GM23338 (cell line): Measurements from ENCODE around the gene KCTD17. TPM values are rescaled to one million over a fixed set of nuclear protein-coding genes. Genes with fewer than 3 reads are reported as not detected.

Experiments
- ATAC-seq: fragments of 200-7000 bp; cut with Tn5 transposase; 3 replicates; pipeline ENCODE4 v1.9.1; 2020
- DNase-seq: peaks from one replicate; pipeline ENCODE4 v3.0.0-alpha.2; 2015; ENCODE audit warnings: low spot score
- H2AFZ ChIP-seq: fragments of 200-600 bp; sonication (generic); 2 replicates; pipeline ENCODE4 v1.8.0; 2016; ENCODE audit warnings: antibody characterized with exemption, mild to moderate bottlenecking, moderate library complexity
- H3F3A ChIP-seq: fragments of 200-600 bp; sonication (generic); replicated peaks from 2 replicates; pipeline ENCODE4 v1.8.0; 2017; ENCODE audit warnings: antibody characterized with exemption, mixed run types, low read depth
- H3K27ac ChIP-seq: fragments of 200-600 bp; sonication (generic); 2 replicates; pipeline ENCODE4 v1.6.1; 2016; ENCODE audit warnings: low read depth
- H3K27me3 ChIP-seq: fragments of 200-600 bp; sonication (generic); 2 replicates; pipeline ENCODE4 v1.8.0; 2016; ENCODE audit warnings: mild to moderate bottlenecking, mixed run types, moderate library complexity; ENCODE audit not compliant: insufficient read depth
- H3K36me3 ChIP-seq: fragments of 200-600 bp; sonication (generic); 2 replicates; pipeline ENCODE4 v1.8.0; 2016; ENCODE audit warnings: mild to moderate bottlenecking; ENCODE audit not compliant: insufficient read depth
- H3K4me1 ChIP-seq: fragments of 200-600 bp; sonication (generic); 2 replicates; pipeline ENCODE4 v1.8.0; 2016; ENCODE audit warnings: mild to moderate bottlenecking, moderate library complexity; ENCODE audit not compliant: insufficient read depth
- H3K4me2 ChIP-seq: fragments of 200-600 bp; sonication (generic); 2 replicates; pipeline ENCODE4 v1.7.1; 2017; ENCODE audit warnings: mixed run types
- H3K4me3 ChIP-seq: fragments of 200-600 bp; sonication (generic); 2 replicates; pipeline ENCODE4 v1.6.1; 2016; ENCODE audit warnings: mixed run types
- H3K79me2 ChIP-seq: fragments of 200-600 bp; sonication (generic); replicated peaks from 2 replicates; pipeline ENCODE4 v1.8.0; 2017; ENCODE audit warnings: mild to moderate bottlenecking; ENCODE audit not compliant: insufficient read depth
- H3K9me2 ChIP-seq: fragments of 200-600 bp; sonication (generic); 2 replicates; pipeline ENCODE4 v1.8.0; 2017; ENCODE audit not compliant: insufficient read depth
- H4K20me1 ChIP-seq: fragments of 200-600 bp; sonication (generic); replicated peaks from 2 replicates; pipeline ENCODE4 v1.8.0; 2017; ENCODE audit warnings: mild to moderate bottlenecking; ENCODE audit not compliant: insufficient read depth
- H3K27ac Mint-ChIP-seq: 2 replicates; pipeline ENCODE4 v1.8.0; 2020; ENCODE audit warnings: inconsistent platforms, mild to moderate bottlenecking, moderate library complexity, mixed read lengths
- H3K27me3 Mint-ChIP-seq: 3 replicates; pipeline ENCODE4 v1.8.0; 2022; ENCODE audit warnings: low read depth, mild to moderate bottlenecking, moderate library complexity, mixed read lengths, inconsistent platforms; ENCODE audit not compliant: insufficient read depth, poor library complexity
- H3K36me3 Mint-ChIP-seq: 3 replicates; pipeline ENCODE4 v1.8.0; 2021; ENCODE audit warnings: low read depth, mild to moderate bottlenecking, inconsistent platforms, moderate library complexity, mixed read lengths
- H3K4me1 Mint-ChIP-seq: 3 replicates; pipeline ENCODE4 v1.8.0; 2020; ENCODE audit warnings: mild to moderate bottlenecking, inconsistent platforms, mixed read lengths
- H3K4me3 Mint-ChIP-seq: 3 replicates; pipeline ENCODE4 v1.8.0; 2021; ENCODE audit warnings: moderate library complexity, mild to moderate bottlenecking, inconsistent platforms, mixed read lengths
- H3K9me3 Mint-ChIP-seq: 3 replicates; pipeline ENCODE4 v1.8.0; 2020; ENCODE audit warnings: moderate library complexity, mild to moderate bottlenecking, inconsistent platforms, mixed read lengths
- CREB1 ChIP-seq: fragments of 250-450 bp; sonication (Bioruptor Pico); IDR thresholded peaks from 2 replicates; pipeline ENCODE4 v1.5.0; 2020; ENCODE audit warnings: low read depth, mild to moderate bottlenecking, moderate library complexity
- EZH2 ChIP-seq: fragments of 200-600 bp; sonication (generic); IDR thresholded peaks from one replicate; pipeline ENCODE4 v1.8.0; 2017; ENCODE audit warnings: antibody characterized with exemption, mild to moderate bottlenecking, low read depth; ENCODE audit not compliant: unreplicated experiment
- NANOG ChIP-seq: IDR thresholded peaks from 2 replicates; pipeline ENCODE4 v1.6.1; 2016; ENCODE audit warnings: antibody characterized with exemption, borderline replicate concordance
- STAT1 ChIP-seq: IDR thresholded peaks from one replicate; pipeline ENCODE4 v1.6.1; 2016; ENCODE audit warnings: antibody characterized with exemption; ENCODE audit not compliant: unreplicated experiment
- ZNF331 ChIP-seq: fragments of 250-450 bp; sonication (Bioruptor Pico); IDR thresholded peaks from 2 replicates; pipeline ENCODE4 v1.5.0; 2020; ENCODE audit warnings: low read depth, mild to moderate bottlenecking, moderate library complexity
- polyA plus RNA-seq: library from polyadenylated mRNA; unstranded; fragments of >200 nt; fragmentation: Nextera tagmentation; extraction: Ambion mirVana; gene quantifications from 2 replicates; pipeline ENCODE4 v1.2.1, GENCODE V29; 2016
- total RNA-seq: library from RNA; depleted of rRNA; stranded (reverse); fragments of >200 nt; shearing (Covaris generic); gene quantifications from 2 replicates; pipeline ENCODE4 v1.2.3, GENCODE V29; 2014
- TF ChIP-seq, protein P1 (sequence below): IDR thresholded peaks from one replicate; pipeline ENCODE4 v1.6.1; 2018; ENCODE audit warnings: antibody characterized with exemption; ENCODE audit not compliant: unreplicated experiment
- TF ChIP-seq, protein P2 (sequence below), 2 experiments: fragments of 200-600 bp in 1 of 2; sonication (generic) in 1 of 2; conservative IDR thresholded peaks; 2 replicates each; pipeline versions ENCODE4 v1.5.1 to v1.6.1; 2016 to 2017; ENCODE audit warnings: antibody characterized with exemption in 2 of 2, low read depth in 2 of 2, mild to moderate bottlenecking in 2 of 2, moderate library complexity in 1 of 2
- TF ChIP-seq, protein P3 (sequence below): IDR thresholded peaks from 2 replicates; pipeline ENCODE4 v1.6.1; 2016; ENCODE audit warnings: antibody characterized with exemption
- TF ChIP-seq, protein P4 (sequence below): fragments of 250-450 bp; sonication (Bioruptor Pico); IDR thresholded peaks from 2 replicates; pipeline ENCODE4 v1.5.0; 2020; ENCODE audit warnings: mild to moderate bottlenecking, moderate library complexity

The KCTD17 gene
- total and polyA plus RNA-seq, 2 experiments from 2014 or later: 25.1 to 35.0 TPM

DNA sequence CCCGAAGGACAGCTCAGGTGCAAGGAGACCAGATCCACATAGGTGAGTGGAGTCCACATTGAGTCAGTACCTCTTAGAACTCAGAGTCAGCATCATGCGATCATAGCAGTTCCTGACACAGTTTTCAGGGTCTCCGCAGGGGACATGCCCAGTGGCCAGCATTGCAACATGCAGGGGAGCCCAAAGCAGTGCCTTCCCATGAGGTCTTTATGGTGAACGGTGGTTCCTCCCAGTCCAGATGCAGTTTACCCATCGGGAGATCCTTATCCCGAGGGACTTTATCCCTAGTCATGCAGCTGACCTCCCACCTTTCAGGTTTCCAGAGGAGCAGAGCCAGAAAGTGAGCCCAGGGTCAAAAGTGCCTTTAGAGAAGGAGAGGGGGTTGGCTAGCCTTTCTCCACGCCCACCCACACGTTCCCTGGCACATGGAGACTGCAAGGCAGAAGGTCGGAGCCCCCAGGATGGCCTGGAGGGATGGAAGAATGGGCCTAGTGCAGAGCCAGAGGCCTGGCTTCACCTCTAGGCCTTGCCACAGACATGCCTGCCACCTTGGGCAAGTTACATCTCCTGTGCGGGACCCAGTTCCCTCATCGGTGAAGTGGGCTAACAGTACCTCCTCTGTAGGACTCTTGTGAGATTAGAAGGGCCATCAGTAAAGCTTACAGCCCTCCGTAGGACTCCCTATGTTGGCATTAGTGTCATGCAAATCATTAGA, 6.4 kb downstream of the KCTD17 start (continued):
- TF ChIP-seq, protein P1, sequence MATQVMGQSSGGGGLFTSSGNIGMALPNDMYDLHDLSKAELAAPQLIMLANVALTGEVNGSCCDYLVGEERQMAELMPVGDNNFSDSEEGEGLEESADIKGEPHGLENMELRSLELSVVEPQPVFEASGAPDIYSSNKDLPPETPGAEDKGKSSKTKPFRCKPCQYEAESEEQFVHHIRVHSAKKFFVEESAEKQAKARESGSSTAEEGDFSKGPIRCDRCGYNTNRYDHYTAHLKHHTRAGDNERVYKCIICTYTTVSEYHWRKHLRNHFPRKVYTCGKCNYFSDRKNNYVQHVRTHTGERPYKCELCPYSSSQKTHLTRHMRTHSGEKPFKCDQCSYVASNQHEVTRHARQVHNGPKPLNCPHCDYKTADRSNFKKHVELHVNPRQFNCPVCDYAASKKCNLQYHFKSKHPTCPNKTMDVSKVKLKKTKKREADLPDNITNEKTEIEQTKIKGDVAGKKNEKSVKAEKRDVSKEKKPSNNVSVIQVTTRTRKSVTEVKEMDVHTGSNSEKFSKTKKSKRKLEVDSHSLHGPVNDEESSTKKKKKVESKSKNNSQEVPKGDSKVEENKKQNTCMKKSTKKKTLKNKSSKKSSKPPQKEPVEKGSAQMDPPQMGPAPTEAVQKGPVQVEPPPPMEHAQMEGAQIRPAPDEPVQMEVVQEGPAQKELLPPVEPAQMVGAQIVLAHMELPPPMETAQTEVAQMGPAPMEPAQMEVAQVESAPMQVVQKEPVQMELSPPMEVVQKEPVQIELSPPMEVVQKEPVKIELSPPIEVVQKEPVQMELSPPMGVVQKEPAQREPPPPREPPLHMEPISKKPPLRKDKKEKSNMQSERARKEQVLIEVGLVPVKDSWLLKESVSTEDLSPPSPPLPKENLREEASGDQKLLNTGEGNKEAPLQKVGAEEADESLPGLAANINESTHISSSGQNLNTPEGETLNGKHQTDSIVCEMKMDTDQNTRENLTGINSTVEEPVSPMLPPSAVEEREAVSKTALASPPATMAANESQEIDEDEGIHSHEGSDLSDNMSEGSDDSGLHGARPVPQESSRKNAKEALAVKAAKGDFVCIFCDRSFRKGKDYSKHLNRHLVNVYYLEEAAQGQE: no peak
- TF ChIP-seq ZNF331 (no peak), EZH2 (no peak), NANOG (no peak), CREB1 (CRISPR knock-in tag) (no peak), STAT1 (no peak)
- TF ChIP-seq, protein P2, sequence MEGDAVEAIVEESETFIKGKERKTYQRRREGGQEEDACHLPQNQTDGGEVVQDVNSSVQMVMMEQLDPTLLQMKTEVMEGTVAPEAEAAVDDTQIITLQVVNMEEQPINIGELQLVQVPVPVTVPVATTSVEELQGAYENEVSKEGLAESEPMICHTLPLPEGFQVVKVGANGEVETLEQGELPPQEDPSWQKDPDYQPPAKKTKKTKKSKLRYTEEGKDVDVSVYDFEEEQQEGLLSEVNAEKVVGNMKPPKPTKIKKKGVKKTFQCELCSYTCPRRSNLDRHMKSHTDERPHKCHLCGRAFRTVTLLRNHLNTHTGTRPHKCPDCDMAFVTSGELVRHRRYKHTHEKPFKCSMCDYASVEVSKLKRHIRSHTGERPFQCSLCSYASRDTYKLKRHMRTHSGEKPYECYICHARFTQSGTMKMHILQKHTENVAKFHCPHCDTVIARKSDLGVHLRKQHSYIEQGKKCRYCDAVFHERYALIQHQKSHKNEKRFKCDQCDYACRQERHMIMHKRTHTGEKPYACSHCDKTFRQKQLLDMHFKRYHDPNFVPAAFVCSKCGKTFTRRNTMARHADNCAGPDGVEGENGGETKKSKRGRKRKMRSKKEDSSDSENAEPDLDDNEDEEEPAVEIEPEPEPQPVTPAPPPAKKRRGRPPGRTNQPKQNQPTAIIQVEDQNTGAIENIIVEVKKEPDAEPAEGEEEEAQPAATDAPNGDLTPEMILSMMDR (conservative IDR thresholded peaks at IDR 0.05; ENCODE audit: low read depth in 2 of 2): no peak
- TF ChIP-seq, protein P3, sequence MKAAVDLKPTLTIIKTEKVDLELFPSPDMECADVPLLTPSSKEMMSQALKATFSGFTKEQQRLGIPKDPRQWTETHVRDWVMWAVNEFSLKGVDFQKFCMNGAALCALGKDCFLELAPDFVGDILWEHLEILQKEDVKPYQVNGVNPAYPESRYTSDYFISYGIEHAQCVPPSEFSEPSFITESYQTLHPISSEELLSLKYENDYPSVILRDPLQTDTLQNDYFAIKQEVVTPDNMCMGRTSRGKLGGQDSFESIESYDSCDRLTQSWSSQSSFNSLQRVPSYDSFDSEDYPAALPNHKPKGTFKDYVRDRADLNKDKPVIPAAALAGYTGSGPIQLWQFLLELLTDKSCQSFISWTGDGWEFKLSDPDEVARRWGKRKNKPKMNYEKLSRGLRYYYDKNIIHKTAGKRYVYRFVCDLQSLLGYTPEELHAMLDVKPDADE: no peak

DNA sequence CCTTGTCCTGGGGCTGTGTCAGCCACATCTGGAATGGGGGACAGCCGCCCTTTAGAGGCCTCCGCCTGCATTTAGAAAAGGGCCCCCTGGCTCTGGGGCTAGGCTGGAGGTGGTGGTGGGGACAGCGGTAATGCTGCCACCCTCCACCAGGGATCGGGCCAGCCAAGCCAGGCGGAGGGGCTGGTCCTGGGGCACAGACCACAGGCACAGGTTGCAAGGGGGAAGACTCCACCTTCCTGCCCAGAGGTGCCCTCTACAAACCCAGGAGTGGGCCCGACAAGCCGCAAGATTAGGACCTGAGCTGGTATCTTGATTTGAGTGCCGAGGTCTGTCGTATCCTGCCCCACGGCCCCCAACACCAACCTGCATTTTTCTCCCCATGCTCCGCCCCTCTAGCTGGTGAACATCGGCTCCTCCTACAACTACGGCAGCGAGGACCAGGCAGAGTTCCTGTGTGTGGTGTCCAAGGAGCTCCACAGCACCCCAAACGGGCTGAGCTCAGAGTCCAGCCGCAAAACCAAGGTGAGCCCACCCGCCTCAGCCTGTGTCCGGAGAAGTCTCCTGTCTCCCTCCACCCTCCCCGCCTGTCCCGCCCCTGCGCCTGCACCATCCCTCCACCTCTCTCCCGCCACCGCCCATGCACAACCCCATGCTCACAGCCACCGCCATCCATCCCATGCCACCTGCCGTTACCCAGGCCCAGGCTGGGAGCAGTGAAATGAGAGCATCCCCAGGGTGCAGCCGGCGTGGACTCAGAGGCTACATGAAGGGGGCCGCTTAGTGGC, 7.6 kb downstream of the KCTD17 start:
- H2AFZ ChIP-seq: no peak overlapping the region
- H3F3A ChIP-seq: no peaks in the 10 kb centered on the region
- H3K79me2 ChIP-seq: no peaks in the 10 kb centered on the region
- peaks cover 14% of the 10 kb centered on the region; the same call in 2 of the 3 replicates for H3K36me3 Mint-ChIP-seq
- H3K27me3 Mint-ChIP-seq: peaks cover 8% of the 10 kb centered on the region
- H3K9me3 Mint-ChIP-seq: no peaks in the 10 kb centered on the region
- no peak for DNase-seq
- H3K27ac ChIP-seq: no peak overlapping the region
- H3K4me3 ChIP-seq: no peak overlapping the region
- no peak overlapping the region for H3K4me3 Mint-ChIP-seq
- no peak overlapping the region for H3K4me2 ChIP-seq
- no peaks in the 10 kb centered on the region; the same call in 1 of the 2 replicates for H3K36me3 ChIP-seq
- peaks cover 24% of the 10 kb centered on the region for H3K4me1 Mint-ChIP-seq
- no peak overlapping the region for H3K27ac Mint-ChIP-seq
- ATAC-seq: peak; percentile 41
- H3K9me2 ChIP-seq: no peaks in the 10 kb centered on the region
- H3K4me1 ChIP-seq: peaks cover 17% of the 10 kb centered on the region; the same call in 1 of the 2 replicates
- 0 out of 2 replicates have a peak, but pooled peaks cover 4% of the 10 kb centered on the region for H4K20me1 ChIP-seq
- H3K27me3 ChIP-seq: no peaks in the 10 kb centered on the region
- TF ChIP-seq, protein P4, sequence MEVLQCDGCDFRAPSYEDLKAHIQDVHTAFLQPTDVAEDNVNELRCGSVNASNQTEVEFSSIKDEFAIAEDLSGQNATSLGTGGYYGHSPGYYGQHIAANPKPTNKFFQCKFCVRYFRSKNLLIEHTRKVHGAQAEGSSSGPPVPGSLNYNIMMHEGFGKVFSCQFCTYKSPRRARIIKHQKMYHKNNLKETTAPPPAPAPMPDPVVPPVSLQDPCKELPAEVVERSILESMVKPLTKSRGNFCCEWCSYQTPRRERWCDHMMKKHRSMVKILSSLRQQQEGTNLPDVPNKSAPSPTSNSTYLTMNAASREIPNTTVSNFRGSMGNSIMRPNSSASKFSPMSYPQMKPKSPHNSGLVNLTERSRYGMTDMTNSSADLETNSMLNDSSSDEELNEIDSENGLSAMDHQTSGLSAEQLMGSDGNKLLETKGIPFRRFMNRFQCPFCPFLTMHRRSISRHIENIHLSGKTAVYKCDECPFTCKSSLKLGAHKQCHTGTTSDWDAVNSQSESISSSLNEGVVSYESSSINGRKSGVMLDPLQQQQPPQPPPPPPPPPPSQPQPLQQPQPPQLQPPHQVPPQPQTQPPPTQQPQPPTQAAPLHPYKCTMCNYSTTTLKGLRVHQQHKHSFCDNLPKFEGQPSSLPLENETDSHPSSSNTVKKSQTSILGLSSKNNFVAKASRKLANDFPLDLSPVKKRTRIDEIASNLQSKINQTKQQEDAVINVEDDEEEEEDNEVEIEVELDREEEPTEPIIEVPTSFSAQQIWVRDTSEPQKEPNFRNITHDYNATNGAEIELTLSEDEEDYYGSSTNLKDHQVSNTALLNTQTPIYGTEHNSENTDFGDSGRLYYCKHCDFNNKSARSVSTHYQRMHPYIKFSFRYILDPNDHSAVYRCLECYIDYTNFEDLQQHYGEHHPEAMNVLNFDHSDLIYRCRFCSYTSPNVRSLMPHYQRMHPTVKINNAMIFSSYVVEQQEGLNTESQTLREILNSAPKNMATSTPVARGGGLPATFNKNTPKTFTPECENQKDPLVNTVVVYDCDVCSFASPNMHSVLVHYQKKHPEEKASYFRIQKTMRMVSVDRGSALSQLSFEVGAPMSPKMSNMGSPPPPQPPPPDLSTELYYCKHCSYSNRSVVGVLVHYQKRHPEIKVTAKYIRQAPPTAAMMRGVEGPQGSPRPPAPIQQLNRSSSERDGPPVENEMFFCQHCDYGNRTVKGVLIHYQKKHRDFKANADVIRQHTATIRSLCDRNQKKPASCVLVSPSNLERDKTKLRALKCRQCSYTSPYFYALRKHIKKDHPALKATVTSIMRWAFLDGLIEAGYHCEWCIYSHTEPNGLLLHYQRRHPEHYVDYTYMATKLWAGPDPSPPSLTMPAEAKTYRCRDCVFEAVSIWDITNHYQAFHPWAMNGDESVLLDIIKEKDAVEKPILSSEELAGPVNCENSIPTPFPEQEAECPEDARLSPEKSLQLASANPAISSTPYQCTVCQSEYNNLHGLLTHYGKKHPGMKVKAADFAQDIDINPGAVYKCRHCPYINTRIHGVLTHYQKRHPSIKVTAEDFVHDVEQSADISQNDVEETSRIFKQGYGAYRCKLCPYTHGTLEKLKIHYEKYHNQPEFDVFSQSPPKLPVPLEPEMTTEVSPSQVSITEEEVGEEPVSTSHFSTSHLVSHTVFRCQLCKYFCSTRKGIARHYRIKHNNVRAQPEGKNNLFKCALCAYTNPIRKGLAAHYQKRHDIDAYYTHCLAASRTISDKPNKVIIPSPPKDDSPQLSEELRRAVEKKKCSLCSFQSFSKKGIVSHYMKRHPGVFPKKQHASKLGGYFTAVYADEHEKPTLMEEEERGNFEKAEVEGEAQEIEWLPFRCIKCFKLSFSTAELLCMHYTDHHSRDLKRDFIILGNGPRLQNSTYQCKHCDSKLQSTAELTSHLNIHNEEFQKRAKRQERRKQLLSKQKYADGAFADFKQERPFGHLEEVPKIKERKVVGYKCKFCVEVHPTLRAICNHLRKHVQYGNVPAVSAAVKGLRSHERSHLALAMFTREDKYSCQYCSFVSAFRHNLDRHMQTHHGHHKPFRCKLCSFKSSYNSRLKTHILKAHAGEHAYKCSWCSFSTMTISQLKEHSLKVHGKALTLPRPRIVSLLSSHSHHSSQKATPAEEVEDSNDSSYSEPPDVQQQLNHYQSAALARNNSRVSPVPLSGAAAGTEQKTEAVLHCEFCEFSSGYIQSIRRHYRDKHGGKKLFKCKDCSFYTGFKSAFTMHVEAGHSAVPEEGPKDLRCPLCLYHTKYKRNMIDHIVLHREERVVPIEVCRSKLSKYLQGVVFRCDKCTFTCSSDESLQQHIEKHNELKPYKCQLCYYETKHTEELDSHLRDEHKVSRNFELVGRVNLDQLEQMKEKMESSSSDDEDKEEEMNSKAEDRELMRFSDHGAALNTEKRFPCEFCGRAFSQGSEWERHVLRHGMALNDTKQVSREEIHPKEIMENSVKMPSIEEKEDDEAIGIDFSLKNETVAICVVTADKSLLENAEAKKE: no peak
